ENCODE results near the gene RNF215.

DNA sequence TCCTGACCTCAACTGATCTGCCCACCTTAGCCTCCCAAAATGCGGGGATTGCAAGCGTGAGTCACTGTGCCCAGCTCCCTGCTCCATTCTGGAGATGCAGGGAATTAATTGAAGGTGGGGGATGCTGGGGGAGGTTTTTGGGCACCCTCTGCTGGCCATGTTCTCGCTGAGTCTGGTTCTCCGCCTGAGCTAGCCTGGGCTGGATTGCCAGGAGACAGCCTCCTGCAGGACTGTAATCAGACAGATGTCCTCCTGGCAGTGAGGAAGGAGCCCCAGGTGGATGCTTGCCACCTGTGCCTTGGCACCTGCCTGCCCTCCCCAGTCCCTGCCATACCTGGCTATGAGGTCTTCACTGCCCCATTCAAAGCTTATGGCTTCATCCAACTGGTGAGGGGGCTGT lies 43.7 kb upstream of the RNF215 start:
- TF ChIP-seq, protein P1, sequence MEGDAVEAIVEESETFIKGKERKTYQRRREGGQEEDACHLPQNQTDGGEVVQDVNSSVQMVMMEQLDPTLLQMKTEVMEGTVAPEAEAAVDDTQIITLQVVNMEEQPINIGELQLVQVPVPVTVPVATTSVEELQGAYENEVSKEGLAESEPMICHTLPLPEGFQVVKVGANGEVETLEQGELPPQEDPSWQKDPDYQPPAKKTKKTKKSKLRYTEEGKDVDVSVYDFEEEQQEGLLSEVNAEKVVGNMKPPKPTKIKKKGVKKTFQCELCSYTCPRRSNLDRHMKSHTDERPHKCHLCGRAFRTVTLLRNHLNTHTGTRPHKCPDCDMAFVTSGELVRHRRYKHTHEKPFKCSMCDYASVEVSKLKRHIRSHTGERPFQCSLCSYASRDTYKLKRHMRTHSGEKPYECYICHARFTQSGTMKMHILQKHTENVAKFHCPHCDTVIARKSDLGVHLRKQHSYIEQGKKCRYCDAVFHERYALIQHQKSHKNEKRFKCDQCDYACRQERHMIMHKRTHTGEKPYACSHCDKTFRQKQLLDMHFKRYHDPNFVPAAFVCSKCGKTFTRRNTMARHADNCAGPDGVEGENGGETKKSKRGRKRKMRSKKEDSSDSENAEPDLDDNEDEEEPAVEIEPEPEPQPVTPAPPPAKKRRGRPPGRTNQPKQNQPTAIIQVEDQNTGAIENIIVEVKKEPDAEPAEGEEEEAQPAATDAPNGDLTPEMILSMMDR (IDR thresholded peaks at IDR 0.05; ENCODE audit: low read depth, low read length), result peak; percentile 22
- TF ChIP-seq EZH2phosphoT487 (IDR thresholded peaks at IDR 0.05; ENCODE audit: low read depth), result no peak

All from OCI-LY3 (cell line).